ENCODE results near the gene SLC45A2.
"Not testable (repeated sequence)": the region's sequence is repeated elsewhere in the genome, so short reads cannot be mapped to it uniquely, and the experiment has no call there.

The SLC45A2 gene

GRCh38 chr5:33914844-33915243 lies 69.6 kb downstream of the SLC45A2 start:
- DNase-seq: not testable (repeated sequence)

- not testable (repeated sequence) for DNase-seq
Observed at GRCh38 chr5:33906248-33906647, 78.2 kb downstream of the SLC45A2 start.

GRCh38 chr5:33905381-33905780 lies 79.1 kb downstream of the SLC45A2 start:
- no peak for DNase-seq

- DNase-seq: no peak
Observed at GRCh38 chr5:33903118-33903517, 81.4 kb downstream of the SLC45A2 start.

- DNase-seq: no peak
Observed at GRCh38 chr5:33901156-33901555, 83.3 kb downstream of the SLC45A2 start.

Measured in activated gamma-delta T cell (primary cell).